T-helper 1 cell (primary cell): ENCODE results near the gene SHISA7.
"Not testable (repeated sequence)": the region's sequence is repeated elsewhere in the genome, so short reads cannot be mapped to it uniquely, and the experiment has no call there.

Source experiments
- DNase-seq, 5 donors: peaks; one replicate each; pipeline ENCODE4 v3.0.0-alpha.2; 2012 to 2020

Gene SHISA7

GRCh38 chr19:55462722-55463121 is 19.6 kb upstream of the SHISA7 start:
- DNase-seq, result no peak

- no peak for DNase-seq
Measured at GRCh38 chr19:55461974-55462626, 19.0 kb upstream of the SHISA7 start.

DNA sequence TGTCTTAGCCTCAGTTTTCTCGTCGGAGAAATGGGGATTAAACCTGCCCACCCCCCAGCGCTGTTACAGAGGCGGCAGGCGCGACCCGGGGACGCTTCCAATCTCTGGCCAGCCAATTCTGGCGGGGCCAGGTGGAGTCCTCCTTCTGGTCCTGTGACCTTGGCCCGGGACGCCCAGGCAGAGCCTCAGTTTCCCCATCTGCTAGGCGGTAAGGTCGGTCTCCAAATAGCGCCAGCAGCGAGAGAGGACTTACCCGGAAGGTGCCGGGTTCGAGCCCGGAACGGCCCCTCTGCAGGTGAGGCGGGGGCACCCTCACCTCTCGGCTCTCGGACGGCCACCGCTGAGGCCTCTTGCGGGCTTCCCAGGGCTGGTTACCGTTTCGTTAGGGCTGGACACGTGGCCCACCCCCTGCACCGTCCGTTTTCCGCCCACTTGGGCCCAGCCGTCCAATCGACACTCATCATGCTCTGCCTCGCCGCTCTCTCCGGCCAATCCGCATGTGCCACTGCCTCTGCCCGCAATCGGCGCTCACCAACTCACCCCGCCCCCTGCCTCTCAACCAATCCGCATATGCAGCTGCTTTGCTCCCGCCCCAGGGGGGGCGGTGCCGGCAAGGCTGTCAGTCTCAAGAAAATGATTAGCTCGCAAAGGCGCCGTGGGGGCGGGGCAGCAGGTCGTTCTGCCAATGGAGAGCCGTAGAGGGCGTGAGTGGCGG is 18.3 kb upstream of the SHISA7 start, which contains the start of gene ISOC2:
ISOC2 (minus strand) TSS at position 384 of the 715 bp plus-strand sequence. CDS start 5,156 bp downstream, outside the sequence.
- peak; percentile 100 for DNase-seq

DNA sequence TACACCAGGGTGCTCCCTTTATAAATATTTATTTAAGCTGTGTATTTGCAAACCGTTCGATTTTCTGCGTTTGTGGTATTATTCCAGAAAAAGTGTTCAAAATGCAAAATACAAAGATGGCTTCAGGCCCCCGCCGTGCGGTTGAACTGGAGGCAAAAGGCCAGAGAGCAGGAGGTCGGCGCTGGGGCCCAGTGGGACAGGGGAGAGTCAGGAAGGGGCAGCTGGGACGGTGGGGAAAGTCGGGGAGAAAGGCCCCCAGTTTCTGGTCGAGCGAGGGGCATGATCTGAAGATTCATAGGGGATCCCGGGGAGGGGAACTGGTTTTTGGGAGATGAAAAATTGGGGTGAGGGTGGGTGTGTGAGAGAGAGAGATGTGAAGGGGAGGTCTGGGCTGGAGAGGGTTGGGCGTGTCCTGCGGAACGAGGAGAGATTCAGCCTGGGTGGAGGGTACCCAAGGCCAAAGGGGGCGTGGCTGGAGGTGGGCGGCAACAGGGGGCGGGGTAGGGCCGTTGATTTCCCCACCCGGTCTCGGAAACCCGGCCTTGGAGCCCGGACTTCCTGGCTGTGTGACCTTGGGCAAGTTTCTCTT is 17.7 kb upstream of the SHISA7 start:
- peak in 1 of 5 donors; percentile 45 for DNase-seq

DNA sequence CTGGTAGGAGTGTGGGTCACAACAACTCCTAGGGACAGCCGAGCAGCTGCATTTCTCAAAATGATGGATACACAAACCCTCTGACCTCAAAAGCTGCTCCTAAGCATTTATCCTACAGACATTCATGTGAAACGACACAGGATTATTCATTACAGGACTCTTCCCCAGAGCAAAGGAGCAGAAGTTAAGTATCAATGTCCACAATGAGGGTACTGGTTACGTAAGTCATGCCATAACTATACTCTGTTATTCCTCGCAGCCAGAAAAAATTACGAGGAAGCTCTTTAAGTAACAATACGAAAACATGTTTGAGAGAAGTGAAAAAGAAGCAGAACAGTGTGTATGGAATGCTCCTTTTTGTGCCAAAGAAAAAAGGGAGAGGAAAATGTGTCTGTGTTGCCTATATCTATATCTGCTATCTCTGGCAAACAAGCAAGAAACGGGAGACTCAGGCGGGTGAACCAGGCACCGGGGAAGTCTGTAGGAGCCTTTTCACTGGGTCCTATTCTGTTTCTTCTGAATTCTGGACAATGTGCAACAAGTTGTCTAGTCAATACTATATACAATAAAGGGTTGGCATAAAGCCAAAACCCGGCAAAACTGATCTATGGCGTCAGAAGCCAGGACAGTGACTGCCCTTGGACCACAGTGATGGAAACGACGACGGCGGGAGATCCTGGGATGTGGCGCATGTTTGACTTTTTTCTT is 17.0 kb upstream of the SHISA7 start:
- DNase-seq, result no peak

DNA sequence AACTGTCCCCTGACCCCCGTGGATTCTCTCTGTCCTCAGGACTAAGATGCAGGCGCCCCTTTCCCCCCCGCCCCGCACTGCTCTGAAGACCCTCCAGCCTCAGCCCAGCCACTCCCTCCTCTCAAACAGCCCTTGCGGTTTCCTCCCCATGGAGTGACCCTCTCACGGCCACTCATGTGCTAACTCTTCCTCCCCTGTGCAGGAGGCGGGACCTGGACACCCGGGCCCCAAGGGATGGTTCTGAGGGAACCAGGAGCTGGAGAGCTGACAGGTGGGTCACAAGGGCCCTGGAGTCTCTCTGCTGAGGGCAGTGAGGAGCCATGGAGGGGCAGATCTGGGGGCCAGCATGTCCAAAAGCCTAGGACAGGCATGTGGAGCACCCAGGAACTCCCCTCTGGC is 16.4 kb upstream of the SHISA7 start:
- DNase-seq, result no peak

- no peak for DNase-seq
Measured at GRCh38 chr19:55457683-55458457, 14.8 kb upstream of the SHISA7 start.

DNA sequence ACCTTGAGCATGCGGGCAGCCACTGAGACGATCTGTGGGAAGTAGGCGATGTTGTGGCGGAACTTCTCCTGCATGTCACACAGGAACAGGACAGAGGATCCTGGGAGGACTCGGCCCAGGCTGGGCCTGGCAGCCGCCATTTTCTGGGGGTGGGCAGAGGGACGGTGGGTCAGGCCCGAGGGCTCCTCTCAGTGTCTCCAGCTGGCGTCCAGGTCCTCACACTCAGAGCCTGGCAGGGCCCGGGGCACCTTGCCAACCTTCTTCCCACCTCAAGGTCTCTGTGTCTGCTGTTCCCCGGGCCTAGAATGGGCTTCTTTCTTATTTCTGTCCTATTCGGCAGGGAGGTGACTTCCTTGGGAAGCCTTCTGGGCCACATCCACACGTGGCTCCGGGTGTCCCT is 13.2 kb upstream of the SHISA7 start:
- no peak for DNase-seq

DNA sequence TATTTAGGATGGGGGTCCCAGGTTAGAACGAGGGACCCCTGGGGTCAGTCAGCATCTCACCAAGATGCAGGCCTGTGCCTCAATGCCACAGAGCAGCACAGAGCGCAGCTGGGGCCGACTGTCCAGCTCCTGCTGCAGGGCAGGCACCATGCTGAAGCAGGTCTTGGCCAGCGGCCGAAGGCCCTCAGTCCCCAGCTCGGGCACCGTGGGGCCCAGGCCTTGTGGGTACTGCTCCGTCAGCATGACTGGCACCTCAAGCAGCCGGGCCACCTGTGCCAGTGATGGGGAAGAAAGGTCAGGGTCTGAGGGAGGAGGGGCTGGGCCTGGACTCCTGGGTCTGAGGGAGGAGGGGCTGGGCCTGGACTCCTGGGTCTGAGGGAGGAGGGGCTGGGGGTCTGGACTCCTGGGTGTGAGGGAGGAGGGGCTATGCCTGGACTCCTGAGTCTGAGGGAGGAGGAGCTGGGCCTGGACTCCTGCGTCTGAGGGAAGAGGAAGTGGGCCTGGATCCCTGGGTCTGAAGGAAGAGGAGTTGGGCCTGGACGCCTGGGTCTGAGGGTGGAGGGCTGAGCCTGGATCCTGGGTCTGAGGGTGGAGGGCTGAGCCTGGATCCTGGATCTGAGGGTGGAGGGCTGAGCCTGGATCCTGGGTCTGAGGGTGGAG is 12.6 kb upstream of the SHISA7 start:
- no peak for DNase-seq

DNA sequence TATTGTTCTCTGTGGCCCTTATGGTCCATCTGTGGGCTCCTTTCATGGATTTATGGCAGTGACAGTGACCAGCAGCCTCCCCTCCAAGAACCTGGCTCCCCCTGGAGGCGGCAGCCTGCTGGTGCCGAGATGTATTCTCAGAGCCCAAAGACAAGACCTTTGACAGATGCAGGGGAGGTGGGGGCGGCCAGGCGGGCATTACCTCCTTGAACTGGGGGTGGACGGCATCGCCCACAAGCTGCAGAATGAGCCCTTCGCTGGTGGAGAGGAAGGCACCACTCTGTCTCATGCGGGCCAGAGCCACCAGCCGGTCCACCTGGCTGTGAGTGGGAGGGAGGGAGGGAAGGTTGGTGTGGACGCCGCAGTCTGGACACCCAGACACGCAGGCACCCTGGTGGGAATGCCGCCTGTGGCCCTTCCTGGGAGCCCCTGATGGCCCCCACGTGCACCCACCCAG is 11.7 kb upstream of the SHISA7 start:
- peak in 3 of 5 donors; percentile 28 to 41 (median 34) for DNase-seq

DNA sequence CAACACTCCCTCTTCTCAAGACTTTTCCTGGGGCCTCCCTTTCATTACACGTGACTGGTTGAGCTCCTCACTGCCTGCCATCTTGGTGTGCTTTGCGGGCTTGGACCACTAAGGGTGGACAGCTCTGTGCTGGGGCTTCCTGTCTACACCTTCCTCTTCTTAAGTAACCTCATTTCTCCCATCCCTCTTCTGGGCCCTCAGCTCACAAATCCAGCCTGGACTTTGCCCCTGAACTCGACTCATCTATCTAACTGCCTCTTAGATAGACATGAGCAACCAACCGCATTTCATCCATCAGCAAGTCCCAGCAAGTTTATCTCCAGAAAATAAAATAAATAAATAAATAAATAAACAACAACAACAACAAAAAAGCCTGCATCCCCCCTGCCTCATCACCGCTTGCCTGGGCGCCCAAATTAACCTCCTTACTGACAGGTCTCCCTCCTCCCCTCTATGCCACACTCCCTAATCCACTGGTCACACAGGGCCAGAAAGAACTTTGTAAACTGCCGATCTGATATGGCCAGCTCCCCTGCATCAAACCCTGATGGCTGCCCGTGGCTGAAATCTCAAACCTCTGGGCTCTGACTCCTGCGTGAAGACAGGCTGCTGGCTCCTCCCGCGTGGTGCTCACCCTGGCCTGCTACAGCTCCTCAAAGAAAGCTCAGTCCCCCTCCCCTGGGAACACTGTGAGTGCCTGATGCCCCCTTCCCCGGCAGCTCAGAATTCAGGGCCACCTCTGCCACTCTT is 10.6 kb upstream of the SHISA7 start:
- DNase-seq, result no peak

GRCh38 chr19:55452749-55453346 is 9.7 kb upstream of the SHISA7 start:
- peak in 2 of 5 donors; percentile 31 to 39 for DNase-seq

DNA sequence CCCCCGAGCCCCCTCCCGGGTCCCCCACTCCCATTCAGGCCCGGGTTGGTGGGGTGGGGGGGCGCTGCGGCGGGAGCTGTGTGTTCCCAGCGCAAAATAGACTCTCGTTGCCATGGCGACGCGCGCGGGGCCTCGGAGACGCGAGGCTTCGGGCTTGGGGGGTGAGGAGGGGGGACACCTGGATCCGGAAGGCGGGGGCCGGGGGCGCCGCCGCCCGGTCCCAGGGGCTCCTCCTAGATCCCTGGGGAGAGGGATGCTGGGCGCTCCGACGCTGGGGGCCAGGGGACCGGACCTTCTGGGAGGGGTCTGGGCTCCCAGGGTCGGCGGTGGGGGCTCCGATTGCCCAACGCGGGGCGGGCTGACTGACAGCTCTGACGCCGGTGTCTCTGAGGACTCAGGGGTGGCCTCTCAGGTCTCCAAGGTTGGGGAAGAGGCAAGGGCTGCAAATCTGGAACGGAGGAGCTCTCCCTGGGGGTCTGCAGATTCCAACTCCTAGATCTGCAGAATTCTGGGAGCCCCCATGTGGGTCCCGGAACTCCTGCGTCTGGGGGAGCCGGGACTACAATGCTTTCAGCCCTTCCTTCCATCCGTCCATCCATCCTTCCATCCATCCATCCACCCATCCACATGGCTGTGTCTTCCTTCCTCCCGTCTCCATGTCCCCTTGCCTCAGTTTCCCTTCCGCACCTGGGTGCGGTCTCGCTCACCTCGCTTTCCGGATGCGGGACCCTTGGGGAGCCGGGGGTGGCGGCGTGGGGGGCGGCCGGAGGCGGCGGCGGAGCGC is 9.1 kb upstream of the SHISA7 start:
- peak in 1 of 5 donors; percentile 34 for DNase-seq

DNA sequence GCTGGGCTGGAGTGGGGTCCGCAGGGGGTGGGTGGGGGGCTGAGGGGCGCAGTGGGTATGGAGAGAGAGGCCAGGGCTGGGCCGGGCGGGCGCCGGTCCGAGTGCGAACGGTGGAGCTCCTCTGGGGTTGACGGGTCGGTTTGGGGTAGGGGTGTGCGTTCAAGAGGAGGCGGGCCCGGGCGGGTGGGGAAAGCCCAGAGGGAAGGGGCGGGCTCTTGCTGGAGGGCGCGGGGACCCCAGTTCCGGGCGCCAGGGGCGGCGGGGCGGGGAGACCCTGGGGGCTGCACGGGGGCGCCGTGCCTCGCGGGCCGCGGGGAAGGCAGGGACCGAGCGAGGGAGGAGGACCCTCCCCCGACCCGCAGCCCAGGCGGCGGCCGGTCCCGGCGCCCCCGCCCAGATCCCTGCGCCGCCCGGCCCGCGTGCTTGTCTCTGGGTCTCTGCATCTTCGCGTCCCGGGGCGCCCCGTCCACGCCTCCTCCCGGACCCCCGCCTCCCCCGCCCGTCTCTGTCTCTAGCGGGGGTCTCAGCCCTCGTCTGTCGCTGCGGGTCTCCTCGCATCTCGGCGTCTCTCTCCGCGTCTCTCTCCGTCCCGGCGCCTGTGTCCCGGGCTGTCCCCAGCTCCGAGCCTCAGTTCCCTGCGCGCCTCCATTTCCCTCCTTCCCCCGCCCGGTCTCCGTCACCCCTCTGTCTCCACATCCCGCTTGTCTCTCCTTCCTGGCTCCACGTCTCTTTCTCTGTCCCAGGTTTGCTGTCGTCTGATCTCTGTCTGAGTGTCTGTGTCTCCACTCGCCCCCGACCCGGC is 8.3 kb upstream of the SHISA7 start:
- DNase-seq, result peak in 1 of 5 donors; percentile 22

DNA sequence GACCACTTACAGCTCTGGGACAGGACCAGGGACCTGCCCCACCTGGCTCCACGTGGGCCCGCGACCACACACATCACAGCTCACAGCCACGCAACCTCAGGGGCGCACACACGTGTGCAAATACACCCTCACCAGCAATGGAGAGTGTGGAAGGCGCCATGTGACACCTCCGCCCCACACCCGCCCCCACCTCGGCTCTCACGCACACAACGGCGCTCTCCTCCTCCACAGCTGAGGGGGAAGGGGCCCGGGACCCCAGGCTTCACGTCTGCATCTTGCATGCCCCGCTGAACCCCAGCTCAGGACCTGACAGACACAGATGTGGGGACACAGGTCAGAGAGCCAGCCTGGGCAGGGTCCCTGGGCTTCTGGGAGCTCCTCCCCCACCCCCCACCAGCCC is 6.4 kb upstream of the SHISA7 start:
- DNase-seq, result no peak

- DNase-seq, result not testable (repeated sequence)
Measured at GRCh38 chr19:55448175-55448490, 5.0 kb upstream of the SHISA7 start.

- no peak for DNase-seq
Measured at GRCh38 chr19:55447421-55448174, 4.5 kb upstream of the SHISA7 start.

DNA sequence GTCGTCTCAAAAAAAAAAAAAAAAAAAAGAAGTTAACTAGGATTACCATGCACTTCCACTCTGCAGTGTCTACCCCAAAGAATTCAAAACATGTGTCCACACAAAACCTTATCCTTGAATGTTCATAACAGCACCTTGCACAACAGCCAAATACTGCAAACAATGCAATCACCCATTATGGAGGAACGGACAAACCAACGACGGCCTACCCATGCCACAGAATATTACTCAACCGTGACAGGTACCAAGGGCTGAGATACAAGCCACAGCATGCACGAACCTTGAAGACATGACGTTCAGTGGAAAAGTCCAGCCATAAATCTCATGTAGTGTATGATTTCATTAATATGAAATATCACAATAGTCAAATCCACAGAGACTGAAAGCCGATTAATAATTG is 3.0 kb upstream of the SHISA7 start:
- no peak for DNase-seq
